Neural cell (in vitro differentiated cells): ENCODE results near the gene SERPINA3. TPM values are rescaled to one million over a fixed set of nuclear protein-coding genes. Genes with fewer than 3 reads are reported as not detected.

Experiments
- H2AFZ ChIP-seq: fragments of 200-600, 300-800 bp; sonication (generic), shearing (Covaris generic); 2 replicates; pipeline ENCODE4 v1.6.0; 2014; ENCODE audit warnings: low read depth, mild to moderate bottlenecking, antibody characterized with exemption, low read length, moderate library complexity
- H3F3A ChIP-seq: fragments of 200-600 bp; shearing (Covaris generic); 2 replicates; pipeline ENCODE4 v1.6.1; 2016; ENCODE audit warnings: mild to moderate bottlenecking, moderate library complexity, mixed read lengths, antibody characterized with exemption, low read length; ENCODE audit not compliant: insufficient read depth, poor library complexity, severe bottlenecking
- H3K27ac ChIP-seq: fragments of 200-600, 300-800 bp; sonication (generic), shearing (Covaris generic); 2 replicates; pipeline ENCODE4 v1.5.1; 2014; ENCODE audit warnings: mild to moderate bottlenecking, low read length, moderate library complexity
- H3K27me3 ChIP-seq: fragments of 300-800, 200-600 bp; sonication (generic), shearing (Covaris generic); 2 replicates; pipeline ENCODE4 v1.6.0; 2014; ENCODE audit warnings: mild to moderate bottlenecking, low read depth, low read length, moderate library complexity; ENCODE audit not compliant: insufficient read depth
- H3K36me3 ChIP-seq: fragments of 300-800, 200-600 bp; sonication (generic), shearing (Covaris generic); 2 replicates; pipeline ENCODE4 v1.5.1; 2014; ENCODE audit warnings: mild to moderate bottlenecking, antibody characterized with exemption, low read length, moderate library complexity; ENCODE audit not compliant: insufficient read depth
- H3K4me2 ChIP-seq: fragments of 300-800, 200-600 bp; sonication (generic), shearing (Covaris generic); 2 replicates; pipeline ENCODE4 v1.6.0; 2014; ENCODE audit warnings: mild to moderate bottlenecking, low read length
- H3K4me3 ChIP-seq: fragments of 300-800, 200-600 bp; sonication (generic), shearing (Covaris generic); 2 replicates; pipeline ENCODE4 v1.5.1; 2014; ENCODE audit warnings: mild to moderate bottlenecking, low read length, moderate library complexity
- H3K79me2 ChIP-seq: fragments of 200-600 bp; shearing (Covaris generic); replicated peaks from 2 replicates; pipeline ENCODE4 v1.6.0; 2014; ENCODE audit warnings: mild to moderate bottlenecking, low read length, moderate library complexity; ENCODE audit not compliant: insufficient read depth
- H3K9ac ChIP-seq: fragments of 300-800, 200-600 bp; sonication (generic), shearing (Covaris generic); 2 replicates; pipeline ENCODE4 v1.6.1; 2016; ENCODE audit warnings: mild to moderate bottlenecking, low read length, mixed read lengths
- H3K9me2 ChIP-seq: fragments of 200-600 bp; shearing (Covaris generic); 2 replicates; pipeline ENCODE4 v1.6.1; 2016; ENCODE audit warnings: mild to moderate bottlenecking, low read length, mixed read lengths; ENCODE audit not compliant: insufficient read depth
- H3K9me3 ChIP-seq: fragments of 200-600, 300-800 bp; sonication (generic), shearing (Covaris generic); 2 replicates; pipeline ENCODE4 v1.6.1; 2016; ENCODE audit warnings: mild to moderate bottlenecking, mixed run types, low read length, moderate library complexity, mixed read lengths
- H4K20me1 ChIP-seq: fragments of 200-600 bp; shearing (Covaris generic); 2 replicates; pipeline ENCODE4 v1.6.1; 2016; ENCODE audit warnings: mild to moderate bottlenecking, mixed run types; ENCODE audit not compliant: insufficient read depth
- CTCF ChIP-seq: fragments of 450-650 bp; IDR thresholded peaks from 2 replicates; pipeline ENCODE4 v1.5.1; 2014; ENCODE audit warnings: antibody characterized with exemption, mild to moderate bottlenecking, moderate library complexity; ENCODE audit not compliant: poor library complexity, severe bottlenecking
- EP300 ChIP-seq: fragments of 450-650 bp; conservative IDR thresholded peaks from 2 replicates; pipeline ENCODE4 v1.6.1; 2014; ENCODE audit warnings: antibody characterized with exemption, mild to moderate bottlenecking, moderate library complexity; ENCODE audit not compliant: poor library complexity, severe bottlenecking
- EZH2 ChIP-seq: fragments of 200-600, 300-800 bp; shearing (Covaris generic), sonication (generic); IDR thresholded peaks from 2 replicates; pipeline ENCODE4 v1.6.1; 2014; ENCODE audit warnings: antibody characterized with exemption, low read length, borderline replicate concordance, mild to moderate bottlenecking; ENCODE audit not compliant: insufficient read depth, poor library complexity, severe bottlenecking
- MXI1 ChIP-seq: fragments of 450-650 bp; conservative IDR thresholded peaks from 2 replicates; pipeline ENCODE4 v1.6.1; 2014; ENCODE audit warnings: antibody characterized with exemption, mild to moderate bottlenecking; ENCODE audit not compliant: poor library complexity, severe bottlenecking
- POLR2AphosphoS5 ChIP-seq: IDR thresholded peaks from 2 replicates; pipeline ENCODE4 v1.6.1; 2012
- RAD21 ChIP-seq: fragments of 450-650 bp; conservative IDR thresholded peaks from 2 replicates; pipeline ENCODE4 v1.6.1; 2014; ENCODE audit warnings: antibody characterized with exemption, mild to moderate bottlenecking, moderate library complexity
- REST ChIP-seq: IDR thresholded peaks from 2 replicates; pipeline ENCODE4 v1.6.1; 2012; ENCODE audit warnings: borderline replicate concordance
- SMC3 ChIP-seq: fragments of 450-650 bp; conservative IDR thresholded peaks from 2 replicates; pipeline ENCODE4 v1.6.1; 2014; ENCODE audit warnings: antibody characterized with exemption, mild to moderate bottlenecking, moderate library complexity; ENCODE audit not compliant: poor library complexity
- TAF1 ChIP-seq: IDR thresholded peaks from 2 replicates; pipeline ENCODE4 v1.6.1; 2012; ENCODE audit warnings: low read depth
- polyA plus RNA-seq: library from polyadenylated mRNA; depleted of rRNA; stranded (reverse); fragments of >200 nt; gene quantifications from 2 replicates; pipeline ENCODE4 v1.2.3, GENCODE V29; 2014

SERPINA3 gene
- polyA plus RNA-seq, 1 donor from 2014 or later, result not detected

GRCh38 chr14:94595912-94596311 is 16.3 kb upstream of the SERPINA3 start:
- no peak overlapping the region for H3K4me3 ChIP-seq
- TF ChIP-seq REST (no peak), TAF1 (no peak), CTCF (no peak), SMC3 (no peak), EP300 (no peak), EZH2 (no peak), MXI1 (no peak), RAD21 (no peak)
- H3K27me3 ChIP-seq, result no peaks in the 10 kb centered on the region
- H3K4me2 ChIP-seq, result no peak overlapping the region
- no peak overlapping the region for H3K27ac ChIP-seq
- H4K20me1 ChIP-seq, result no peaks in the 10 kb centered on the region
- no peaks in the 10 kb centered on the region for H3K36me3 ChIP-seq
- no peaks in the 10 kb centered on the region for H3K79me2 ChIP-seq
- H3K9ac ChIP-seq, result no peak overlapping the region
- no peaks in the 10 kb centered on the region for H3F3A ChIP-seq
- no peak overlapping the region for H2AFZ ChIP-seq
- H3K9me2 ChIP-seq, result no peaks in the 10 kb centered on the region
- no peaks in the 10 kb centered on the region for H3K9me3 ChIP-seq

GRCh38 chr14:94596361-94596760 is 15.8 kb upstream of the SERPINA3 start:
- Histone ChIP-seq H3K27me3 (no peaks in the 10 kb centered on the region), H3K9me2 (no peaks in the 10 kb centered on the region), H3K36me3 (no peaks in the 10 kb centered on the region), H3F3A (no peaks in the 10 kb centered on the region), H3K79me2 (no peaks in the 10 kb centered on the region), H3K27ac (no peak overlapping the region), H3K4me2 (no peak overlapping the region), H3K9me3 (no peaks in the 10 kb centered on the region), H2AFZ (no peak overlapping the region), H4K20me1 (no peaks in the 10 kb centered on the region), H3K9ac (no peak overlapping the region), H3K4me3 (no peak overlapping the region)
- TF ChIP-seq MXI1 (no peak), SMC3 (no peak), REST (no peak), EZH2 (no peak), POLR2AphosphoS5 (no peak), TAF1 (no peak), EP300 (no peak)
